Measurements from ENCODE around the gene CRYGS.

CRYGS gene

DNA sequence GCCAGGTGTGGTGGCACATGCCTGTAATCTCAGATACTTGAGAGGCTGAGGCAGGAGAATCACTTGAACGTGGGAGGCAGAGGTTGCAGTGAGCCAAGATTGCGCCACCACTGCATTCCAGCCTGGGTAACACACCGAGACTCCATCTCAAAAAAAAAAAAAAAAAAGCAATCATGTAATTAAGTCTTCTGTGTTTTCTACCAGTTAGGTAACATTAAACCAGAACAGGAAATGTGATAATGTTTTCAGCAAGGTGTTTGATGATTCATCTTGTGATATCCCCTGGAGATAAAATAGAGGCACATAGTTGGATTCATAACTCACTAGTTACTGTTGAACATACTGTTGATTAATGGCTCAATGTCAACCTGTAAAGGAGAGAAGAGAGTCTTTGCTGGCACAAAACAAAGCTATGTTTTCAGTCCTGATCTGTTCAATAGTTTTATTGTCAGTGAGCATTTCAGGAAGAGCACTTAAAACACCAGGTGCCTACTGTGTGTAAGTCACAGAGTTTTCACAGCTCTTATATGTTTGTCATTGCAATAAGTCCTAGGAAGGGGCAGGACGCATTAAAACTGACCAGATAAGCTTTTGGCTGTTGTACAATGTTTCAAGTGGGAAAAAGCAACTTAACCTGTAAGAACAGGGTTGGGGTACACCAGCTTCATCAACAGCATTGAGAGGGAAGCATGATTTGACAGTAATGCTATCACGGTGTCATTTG, 45.8 kb upstream of the CRYGS start (continued):
- TF ChIP-seq, protein P1, sequence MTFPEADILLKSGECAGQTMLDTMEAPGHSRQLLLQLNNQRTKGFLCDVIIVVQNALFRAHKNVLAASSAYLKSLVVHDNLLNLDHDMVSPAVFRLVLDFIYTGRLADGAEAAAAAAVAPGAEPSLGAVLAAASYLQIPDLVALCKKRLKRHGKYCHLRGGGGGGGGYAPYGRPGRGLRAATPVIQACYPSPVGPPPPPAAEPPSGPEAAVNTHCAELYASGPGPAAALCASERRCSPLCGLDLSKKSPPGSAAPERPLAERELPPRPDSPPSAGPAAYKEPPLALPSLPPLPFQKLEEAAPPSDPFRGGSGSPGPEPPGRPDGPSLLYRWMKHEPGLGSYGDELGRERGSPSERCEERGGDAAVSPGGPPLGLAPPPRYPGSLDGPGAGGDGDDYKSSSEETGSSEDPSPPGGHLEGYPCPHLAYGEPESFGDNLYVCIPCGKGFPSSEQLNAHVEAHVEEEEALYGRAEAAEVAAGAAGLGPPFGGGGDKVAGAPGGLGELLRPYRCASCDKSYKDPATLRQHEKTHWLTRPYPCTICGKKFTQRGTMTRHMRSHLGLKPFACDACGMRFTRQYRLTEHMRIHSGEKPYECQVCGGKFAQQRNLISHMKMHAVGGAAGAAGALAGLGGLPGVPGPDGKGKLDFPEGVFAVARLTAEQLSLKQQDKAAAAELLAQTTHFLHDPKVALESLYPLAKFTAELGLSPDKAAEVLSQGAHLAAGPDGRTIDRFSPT (tag by site-specific recombination; IDR thresholded peaks at IDR 0.05) = peak; percentile 37; the same call in 1 of the 2 replicates
- no peak for TF ChIP-seq ZNF76 (tag by site-specific recombination; IDR thresholded peaks at IDR 0.05; ENCODE audit: borderline replicate concordance, low read depth)
- TF ChIP-seq ZNF133 (tag by site-specific recombination; IDR thresholded peaks at IDR 0.05) = no peak
- no peak for TF ChIP-seq ZNF169 (tag by site-specific recombination; IDR thresholded peaks at IDR 0.05)
- TF ChIP-seq, protein P2, sequence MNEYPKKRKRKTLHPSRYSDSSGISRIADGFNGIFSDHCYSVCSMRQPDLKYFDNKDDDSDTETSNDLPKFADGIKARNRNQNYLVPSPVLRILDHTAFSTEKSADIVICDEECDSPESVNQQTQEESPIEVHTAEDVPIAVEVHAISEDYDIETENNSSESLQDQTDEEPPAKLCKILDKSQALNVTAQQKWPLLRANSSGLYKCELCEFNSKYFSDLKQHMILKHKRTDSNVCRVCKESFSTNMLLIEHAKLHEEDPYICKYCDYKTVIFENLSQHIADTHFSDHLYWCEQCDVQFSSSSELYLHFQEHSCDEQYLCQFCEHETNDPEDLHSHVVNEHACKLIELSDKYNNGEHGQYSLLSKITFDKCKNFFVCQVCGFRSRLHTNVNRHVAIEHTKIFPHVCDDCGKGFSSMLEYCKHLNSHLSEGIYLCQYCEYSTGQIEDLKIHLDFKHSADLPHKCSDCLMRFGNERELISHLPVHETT (tag by site-specific recombination; IDR thresholded peaks at IDR 0.05) = no peak
- peak; percentile 82 for TF ChIP-seq SCRT2 (tag by site-specific recombination; IDR thresholded peaks at IDR 0.05)
- peak; percentile 65 for TF ChIP-seq ZNF366 (tag by site-specific recombination; conservative IDR thresholded peaks at IDR 0.05)
- no peak for TF ChIP-seq ZNF785 (tag by site-specific recombination; IDR thresholded peaks at IDR 0.05)
- TF ChIP-seq ZNF623 (tag by site-specific recombination; IDR thresholded peaks at IDR 0.05) = no peak
- TF ChIP-seq ZNF292 (tag by site-specific recombination; IDR thresholded peaks at IDR 0.05; ENCODE audit: borderline replicate concordance, low read depth) = no peak
- TF ChIP-seq ZBTB20 (tag by site-specific recombination; IDR thresholded peaks at IDR 0.05) = no peak
- TF ChIP-seq PRDM1 (tag by site-specific recombination; IDR thresholded peaks at IDR 0.05) = peak; percentile 64; the same call in 1 of the 2 replicates
- TF ChIP-seq ZSCAN23 (tag by site-specific recombination; IDR thresholded peaks at IDR 0.05) = no peak
- no peak for TF ChIP-seq ZNF792 (tag by site-specific recombination; IDR thresholded peaks at IDR 0.05)
- no peak for TF ChIP-seq ZNF223 (tag by site-specific recombination; IDR thresholded peaks at IDR 0.05)
- TF ChIP-seq ZNF629 (tag by site-specific recombination; IDR thresholded peaks at IDR 0.05) = peak; percentile 40; the same call in 1 of the 2 replicates

DNA sequence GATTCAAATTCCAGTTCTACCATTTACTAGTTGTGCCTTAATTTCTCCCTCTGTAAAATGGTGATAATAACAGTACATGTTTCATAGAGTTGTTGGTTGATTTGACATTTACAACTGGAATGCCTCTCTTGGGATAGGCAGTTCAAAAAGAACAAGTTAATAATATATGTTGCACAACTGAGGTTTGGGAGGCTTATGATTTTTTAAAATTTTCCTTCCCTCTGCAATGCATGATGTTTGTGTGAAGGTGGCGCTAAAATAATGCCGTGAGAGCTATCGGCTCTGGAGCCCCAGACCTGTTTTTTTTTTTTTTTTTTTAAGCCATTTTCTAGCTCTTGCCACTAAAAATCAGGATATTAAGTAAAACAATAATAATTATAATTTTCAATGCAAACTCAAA, 44.9 kb upstream of the CRYGS start:
- POLR2A ChIA-PET = interaction anchor here (0.6 kb wide), 1 partner anchor 150 kb away, joined by 3 read pairs; no protein-coding TSS in a partner anchor
- Histone ChIP-seq H3K4me1 (ENCODE audit: control insufficient read depth, insufficient read depth, low read length) (no peaks in the 10 kb centered on the region), H3K4me3 (ENCODE audit: low read depth, low read length) (no peak overlapping the region), H3K36me3 (ENCODE audit: control insufficient read depth in 2 of 2, insufficient read depth in 1 of 2, low read length in 2 of 2) (peaks cover 7 to 22% of the 10 kb centered on the region in 2 experiments; a peak in 2 of 3 replicates), H3K27ac (ENCODE audit: extremely low read depth, low read depth, low read length) (no peak overlapping the region), H3K9me3 (ENCODE audit: control insufficient read depth, insufficient read depth, low read depth, low read length) (no peaks in the 10 kb centered on the region)
- TF ChIP-seq, protein P3, sequence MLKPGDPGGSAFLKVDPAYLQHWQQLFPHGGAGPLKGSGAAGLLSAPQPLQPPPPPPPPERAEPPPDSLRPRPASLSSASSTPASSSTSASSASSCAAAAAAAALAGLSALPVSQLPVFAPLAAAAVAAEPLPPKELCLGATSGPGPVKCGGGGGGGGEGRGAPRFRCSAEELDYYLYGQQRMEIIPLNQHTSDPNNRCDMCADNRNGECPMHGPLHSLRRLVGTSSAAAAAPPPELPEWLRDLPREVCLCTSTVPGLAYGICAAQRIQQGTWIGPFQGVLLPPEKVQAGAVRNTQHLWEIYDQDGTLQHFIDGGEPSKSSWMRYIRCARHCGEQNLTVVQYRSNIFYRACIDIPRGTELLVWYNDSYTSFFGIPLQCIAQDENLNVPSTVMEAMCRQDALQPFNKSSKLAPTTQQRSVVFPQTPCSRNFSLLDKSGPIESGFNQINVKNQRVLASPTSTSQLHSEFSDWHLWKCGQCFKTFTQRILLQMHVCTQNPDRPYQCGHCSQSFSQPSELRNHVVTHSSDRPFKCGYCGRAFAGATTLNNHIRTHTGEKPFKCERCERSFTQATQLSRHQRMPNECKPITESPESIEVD (tag by site-specific recombination; IDR thresholded peaks at IDR 0.05) = no peak
- peak; percentile 12; the same call in 1 of the 2 replicates for TF ChIP-seq ZNF654 (tag by site-specific recombination; IDR thresholded peaks at IDR 0.05; ENCODE audit: low read depth)
- CTCF ChIA-PET = interaction anchor here (0.6 to 8.5 kb wide), 4 partner anchors 21 to 232 kb away, joined by 3 to 59 read pairs (median 5); partner anchors contain the start of gene AHSG

DNA sequence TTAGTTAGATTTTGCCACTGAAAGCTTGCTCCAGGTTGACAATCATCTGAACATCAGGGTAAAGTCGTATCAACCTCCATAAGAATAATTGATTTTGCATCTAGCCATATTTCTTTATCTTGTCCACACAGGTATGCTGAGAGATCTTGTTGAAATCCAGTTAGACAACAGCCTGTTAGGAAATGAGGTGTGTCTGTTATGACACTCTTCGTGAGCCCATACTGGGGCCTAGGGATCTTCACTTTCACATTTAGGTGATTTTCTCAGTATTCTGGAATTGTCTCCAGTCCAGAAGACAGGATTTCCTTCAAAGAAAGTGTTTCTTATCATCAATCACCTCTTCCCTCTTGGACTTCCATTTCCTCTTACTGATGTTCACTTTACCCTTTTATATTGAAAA, 44.5 kb upstream of the CRYGS start:
- Histone ChIP-seq H3K4me1 (ENCODE audit: control insufficient read depth, insufficient read depth, low read length) (no peaks in the 10 kb centered on the region), H3K27ac (ENCODE audit: extremely low read depth, low read depth, low read length) (no peak overlapping the region), H3K9me3 (ENCODE audit: control insufficient read depth, insufficient read depth, low read depth, low read length) (no peaks in the 10 kb centered on the region), H3K4me3 (ENCODE audit: low read depth, low read length) (no peak overlapping the region), H3K36me3 (ENCODE audit: control insufficient read depth in 2 of 2, insufficient read depth in 1 of 2, low read length in 2 of 2) (peaks cover 10 to 27% of the 10 kb centered on the region in 2 experiments; a peak in 2 of 3 replicates)
- peak; percentile 39; the same call in 1 of the 2 replicates for TF ChIP-seq PRDM1 (tag by site-specific recombination; IDR thresholded peaks at IDR 0.05)
- TF ChIP-seq ZBTB21 (tag by site-specific recombination; IDR thresholded peaks at IDR 0.05) = no peak
- CTCF ChIA-PET = interaction anchor here (0.6 to 8.5 kb wide), 3 partner anchors 10 to 57 kb away, joined by 3 to 59 read pairs (median 4); partner anchors contain the start of gene AHSG
- POLR2A ChIA-PET = no interaction called here
